ENCODE measurements around the gene PTPRM.

GRCh38 chr18:8283891-8284585, 716.9 kb downstream of the PTPRM start:
- no peak for TF ChIP-seq CTCF (tag by site-specific recombination; IDR thresholded peaks at IDR 0.05)
- TF ChIP-seq ZNF639 (tag by site-specific recombination; IDR thresholded peaks at IDR 0.05) = no peak
- TF ChIP-seq ZNF140 (tag by site-specific recombination; IDR thresholded peaks at IDR 0.05) = no peak

All from HEK293 (cell line).